HG03354 (cell line): ENCODE data around the gene CHDH.

Source experiments
- ATAC-seq: cut with Tn5 transposase; IDR thresholded peaks from one replicate; pipeline ENCODE4 v1.9.1; 2021; ENCODE audit warnings: mild to moderate bottlenecking; ENCODE audit not compliant: unreplicated experiment, poor library complexity, severe bottlenecking

Gene CHDH

DNA sequence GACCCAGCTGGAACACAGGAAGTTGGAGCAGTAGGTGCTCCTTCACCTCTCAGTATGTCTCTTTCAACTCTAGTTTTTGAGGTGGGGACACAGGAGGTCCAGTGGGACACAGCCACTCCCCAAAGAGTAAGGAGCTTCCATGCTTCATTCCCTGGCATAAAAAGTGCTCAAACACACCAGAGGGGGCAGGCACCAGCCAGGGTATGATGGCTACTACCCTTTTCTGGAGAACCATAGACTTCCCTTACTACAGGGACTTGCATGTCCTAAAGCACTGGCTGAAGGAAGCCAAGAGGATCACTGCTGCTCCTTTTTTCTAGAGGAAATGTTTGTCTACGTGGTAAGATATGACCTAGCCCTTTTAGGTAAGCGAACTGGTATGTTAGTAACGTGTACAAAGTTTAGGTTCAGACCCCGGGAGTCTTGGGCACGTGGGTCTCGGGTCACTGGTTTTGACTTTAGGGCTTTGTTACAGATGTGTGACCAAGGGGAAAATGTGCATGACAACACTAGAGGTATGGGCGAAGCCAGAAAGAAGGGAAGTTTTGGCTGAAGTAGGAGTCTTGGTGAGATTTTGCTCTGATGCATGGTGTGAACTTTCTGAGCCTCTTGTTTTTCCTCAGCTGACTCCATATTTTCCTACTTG is 12.0 kb upstream of the CHDH start:
- no peak for ATAC-seq

DNA sequence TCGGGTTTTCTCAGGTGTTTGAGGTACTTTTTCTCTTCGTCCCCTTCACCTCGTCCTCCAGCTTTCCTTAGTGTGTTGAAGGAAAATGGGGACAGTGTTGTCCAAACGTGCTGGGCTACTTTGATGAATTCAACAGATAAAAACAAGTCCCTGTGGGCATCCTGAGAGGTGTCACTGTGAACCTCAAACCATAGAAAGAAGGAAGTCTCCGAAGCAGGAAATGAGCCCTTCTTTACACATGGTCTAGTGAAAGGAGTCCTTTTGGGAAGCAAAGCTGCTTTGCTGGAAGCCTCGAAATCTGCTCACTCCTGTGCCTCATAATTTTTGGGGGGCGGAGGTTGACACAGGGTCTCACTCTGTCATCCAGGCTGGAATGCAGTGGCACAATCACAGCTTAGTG is 10.7 kb upstream of the CHDH start:
- ATAC-seq: peak; percentile 43

DNA sequence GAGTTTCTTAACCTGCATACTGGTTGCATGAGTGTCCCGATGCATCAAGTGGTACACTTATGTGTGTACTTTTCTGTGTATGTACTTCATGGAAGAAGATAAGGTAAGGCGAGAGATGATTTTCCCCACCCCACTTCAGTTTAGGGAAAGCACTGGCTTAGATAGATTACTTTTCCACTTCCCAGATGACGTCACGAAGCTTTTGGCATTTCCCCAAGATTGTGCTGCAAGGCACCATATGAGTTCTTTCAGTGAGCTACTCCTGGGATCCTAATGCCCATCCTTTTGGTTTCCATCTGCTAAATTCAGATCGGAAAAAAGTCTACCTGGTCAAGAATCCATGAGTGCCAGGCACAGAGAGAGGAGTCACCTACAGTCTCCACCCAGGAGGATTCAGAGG is 4.7 kb upstream of the CHDH start:
- ATAC-seq: no peak

DNA sequence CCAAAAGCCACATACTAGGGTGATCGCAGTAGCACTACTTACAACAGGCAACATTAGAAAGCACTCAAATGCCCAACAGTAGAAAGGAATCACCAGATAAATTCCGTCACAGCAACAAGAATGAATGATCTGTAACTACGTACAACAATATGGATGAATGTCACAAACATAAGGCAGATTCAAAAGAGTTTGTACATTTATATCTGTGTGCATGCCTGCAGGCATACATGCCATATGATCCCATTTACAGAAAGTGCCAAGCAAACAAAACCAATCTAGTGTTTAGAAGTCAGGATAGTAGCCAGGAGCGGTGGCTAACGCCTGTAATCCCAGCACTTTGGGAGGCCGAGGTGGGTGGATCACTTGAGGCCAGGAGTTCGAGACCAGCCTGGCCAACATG is 3.7 kb upstream of the CHDH start:
- ATAC-seq: no peak

DNA sequence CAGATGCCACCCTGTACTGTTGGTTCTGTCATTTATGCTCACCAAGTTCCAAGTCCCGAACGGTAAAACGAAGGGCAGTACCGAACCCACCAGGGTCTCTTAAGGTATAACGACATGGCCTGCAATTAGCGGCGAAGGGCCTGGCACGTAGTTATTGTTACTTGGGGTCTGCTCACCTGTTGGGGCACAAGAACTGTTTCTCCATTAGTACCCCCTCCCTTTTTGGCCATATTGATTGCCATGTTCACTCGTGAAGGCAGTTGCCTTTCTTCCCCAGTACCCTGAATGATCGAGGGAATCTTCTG is 584 bp upstream of the CHDH start:
- no peak for ATAC-seq

DNA sequence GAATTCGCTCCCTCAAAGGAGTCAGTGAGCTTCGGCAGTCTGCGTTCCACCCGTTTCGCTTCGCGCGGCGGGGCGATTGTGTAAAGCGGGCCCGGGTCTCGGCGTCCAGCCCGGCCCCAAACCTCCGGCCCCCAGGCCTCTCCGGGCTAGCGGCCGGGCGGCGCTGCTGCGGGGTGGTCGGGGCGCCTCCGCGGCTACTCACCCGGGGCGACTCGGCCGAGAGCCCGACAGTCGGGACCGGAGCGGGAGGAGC is 412 bp downstream of the CHDH start:
- ATAC-seq: no peak

DNA sequence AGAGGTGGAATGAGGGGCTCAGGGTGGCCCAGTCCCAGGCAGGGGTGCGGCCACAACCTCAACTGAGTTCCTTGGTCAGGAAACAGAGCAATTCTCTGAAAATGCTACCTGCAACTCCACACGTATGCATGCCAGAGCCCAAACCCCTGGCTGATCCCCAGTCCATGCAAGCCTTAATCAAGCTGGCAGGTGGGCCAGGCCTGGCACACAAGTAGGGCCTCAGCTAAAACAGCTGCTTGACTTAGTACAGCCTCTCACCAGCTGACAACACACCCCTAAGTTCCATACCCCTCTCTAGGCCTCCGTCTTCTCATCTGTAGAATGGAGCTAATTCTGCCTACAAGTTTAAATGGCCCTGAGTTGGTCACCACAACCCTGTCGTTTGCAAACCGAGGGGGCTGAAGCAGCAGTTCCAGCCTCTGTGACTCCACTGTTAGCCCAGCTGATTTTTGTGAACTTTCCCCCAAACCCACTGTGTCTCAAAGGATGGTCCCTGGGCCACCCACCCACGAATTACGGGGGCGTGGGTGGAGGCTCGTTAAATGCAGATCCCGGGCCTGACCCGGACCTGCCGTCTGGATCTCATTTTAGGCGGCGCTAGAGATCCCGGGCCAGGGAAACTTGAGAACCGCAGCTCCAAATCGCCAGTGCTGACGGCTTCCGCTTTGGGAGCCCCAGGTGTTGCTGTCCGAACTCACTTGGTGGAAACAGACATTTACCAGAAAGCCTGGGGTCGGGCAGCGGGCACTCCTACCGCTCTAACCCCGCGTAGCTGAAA is 927 bp downstream of the CHDH start:
- ATAC-seq: peak; percentile 32

DNA sequence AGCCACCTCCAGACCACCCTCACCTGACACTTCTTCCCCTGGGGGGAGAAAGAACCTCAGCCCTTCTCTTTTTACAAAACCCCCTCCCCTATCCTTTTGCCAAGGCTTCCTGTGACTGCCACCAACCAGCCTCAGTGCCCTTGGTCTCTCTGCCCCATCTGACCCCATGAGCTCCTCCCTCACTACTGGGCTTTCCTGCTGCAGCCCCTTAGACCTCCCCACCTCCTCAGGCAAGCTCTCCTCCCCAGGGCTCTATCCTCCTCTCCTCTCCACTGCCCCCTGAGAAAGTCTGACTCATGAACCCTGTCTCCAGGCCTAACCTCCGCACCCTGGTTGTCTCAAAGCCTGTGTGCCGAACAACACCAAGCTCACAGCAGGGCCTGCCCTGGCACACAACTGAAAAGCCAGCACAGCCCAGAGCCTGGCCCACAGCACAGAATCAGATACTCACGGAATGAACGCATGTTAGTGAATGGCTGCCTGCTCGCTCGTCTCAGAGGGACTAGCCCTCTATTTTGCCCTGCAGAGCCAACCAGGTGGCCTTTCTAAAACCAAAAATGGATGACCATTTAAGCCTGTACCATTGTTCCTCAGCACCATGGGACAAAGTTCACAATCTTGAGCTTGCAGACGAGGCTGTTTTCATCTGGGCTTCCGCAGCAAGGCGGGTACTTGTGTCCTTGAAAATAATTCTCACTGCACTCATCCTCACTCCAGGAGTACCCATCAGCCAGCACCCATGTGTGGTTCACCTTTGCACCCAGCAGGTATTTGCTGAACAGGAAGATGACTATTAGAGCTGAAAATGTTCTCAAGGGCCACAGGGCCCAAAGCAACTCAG is 1.7 kb downstream of the CHDH start:
- peak; percentile 2 for ATAC-seq

DNA sequence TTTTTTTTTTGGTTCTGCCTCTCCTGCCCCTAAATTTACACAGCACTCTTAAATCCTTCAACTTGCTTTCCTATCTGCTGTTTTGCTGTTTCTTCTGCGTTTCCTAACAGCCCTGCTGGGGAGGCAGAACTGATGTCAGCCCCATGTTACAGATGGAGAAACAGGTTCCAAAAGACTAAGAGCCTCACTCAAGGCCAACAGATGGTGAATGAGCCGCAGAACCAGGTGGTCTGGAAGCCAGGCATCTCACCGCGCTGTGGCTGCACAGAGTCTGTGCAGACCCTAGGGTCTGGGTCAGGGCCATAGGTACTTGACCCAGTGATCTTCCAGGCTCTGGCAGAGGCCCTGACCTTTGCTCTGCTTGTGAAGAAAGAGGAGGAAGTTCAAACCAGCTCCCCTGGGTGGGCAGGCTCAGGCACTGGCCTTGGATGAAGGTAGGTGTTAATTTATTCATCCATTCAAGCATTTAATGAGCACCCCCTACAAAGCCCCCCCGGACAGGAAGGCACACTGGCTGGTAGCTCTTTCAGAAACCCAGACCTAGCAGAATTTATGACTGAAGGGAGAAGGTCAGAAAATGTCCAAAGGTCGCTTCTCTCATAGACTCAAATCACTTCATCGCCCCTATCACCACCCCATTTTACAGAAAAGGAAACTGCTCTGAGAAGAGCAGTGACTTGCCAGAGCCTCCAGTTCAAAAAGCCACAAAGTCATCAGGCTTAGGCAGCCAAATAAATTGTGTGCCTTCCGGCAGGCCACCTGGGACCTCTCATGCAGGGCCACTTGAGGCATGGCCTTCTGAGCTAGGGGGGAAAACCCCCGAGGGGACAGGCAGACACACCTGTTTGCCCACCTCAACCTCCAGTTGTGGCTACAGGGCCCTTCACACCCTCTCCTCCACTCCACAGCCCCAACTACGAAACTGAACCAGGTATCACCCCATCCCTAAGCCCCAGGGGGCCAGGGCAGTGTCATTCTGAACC is 2.7 kb downstream of the CHDH start:
- peak; percentile 45 for ATAC-seq

DNA sequence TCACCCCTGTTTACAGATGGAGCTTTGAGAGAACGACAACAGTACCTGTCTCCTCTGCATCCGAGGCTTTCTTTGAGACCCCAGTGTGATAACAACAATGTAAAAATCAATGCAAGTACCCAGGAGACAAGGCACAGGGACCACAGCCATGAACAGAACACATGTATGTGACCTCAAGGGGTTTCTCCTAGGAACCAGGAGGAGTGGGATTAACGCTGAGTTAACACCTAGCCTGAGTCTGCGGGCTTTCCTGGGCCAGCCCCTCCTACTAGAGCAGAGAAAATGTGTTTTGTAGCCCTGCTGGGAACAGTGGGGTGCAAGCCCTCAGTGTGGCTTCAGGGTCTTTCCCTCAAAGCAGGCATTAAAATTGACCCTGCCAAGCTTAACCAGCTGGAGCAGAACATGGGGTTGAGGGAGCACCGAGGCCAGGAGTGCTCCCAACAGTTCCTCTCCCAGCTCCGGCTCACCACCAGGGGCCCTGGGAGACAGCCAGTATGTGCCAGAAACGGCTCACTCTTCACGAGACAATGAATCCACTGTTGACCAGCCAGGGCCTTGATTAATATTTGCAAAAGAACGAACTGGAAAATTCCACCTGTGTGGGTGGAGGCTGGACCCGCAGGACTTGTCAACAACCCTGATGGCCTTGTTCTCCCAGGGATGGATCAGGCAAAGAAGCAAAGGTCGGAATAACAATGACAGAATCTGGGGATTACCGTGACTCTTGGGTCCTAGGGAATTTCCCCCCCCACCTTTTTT is 3.6 kb downstream of the CHDH start:
- no peak for ATAC-seq

DNA sequence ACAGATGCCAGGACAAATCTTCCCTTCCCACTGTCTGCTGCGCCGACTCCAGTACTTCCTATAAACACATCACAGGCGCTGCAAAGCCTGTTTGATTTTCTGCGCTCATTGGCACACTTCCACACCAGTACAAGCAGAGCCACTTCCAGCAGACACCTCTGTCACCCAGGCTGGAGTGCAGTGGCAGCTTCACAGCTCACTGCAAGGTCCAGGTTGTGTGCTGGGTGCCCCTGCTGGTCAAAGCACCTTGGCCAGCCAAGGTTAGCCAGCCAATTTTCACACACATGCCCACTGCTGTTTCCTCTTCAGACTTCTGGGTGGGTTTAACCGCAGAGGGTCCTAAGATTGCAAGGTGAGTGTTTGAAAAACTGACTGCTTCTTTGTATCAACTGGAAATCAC is 4.9 kb downstream of the CHDH start:
- ATAC-seq: no peak

DNA sequence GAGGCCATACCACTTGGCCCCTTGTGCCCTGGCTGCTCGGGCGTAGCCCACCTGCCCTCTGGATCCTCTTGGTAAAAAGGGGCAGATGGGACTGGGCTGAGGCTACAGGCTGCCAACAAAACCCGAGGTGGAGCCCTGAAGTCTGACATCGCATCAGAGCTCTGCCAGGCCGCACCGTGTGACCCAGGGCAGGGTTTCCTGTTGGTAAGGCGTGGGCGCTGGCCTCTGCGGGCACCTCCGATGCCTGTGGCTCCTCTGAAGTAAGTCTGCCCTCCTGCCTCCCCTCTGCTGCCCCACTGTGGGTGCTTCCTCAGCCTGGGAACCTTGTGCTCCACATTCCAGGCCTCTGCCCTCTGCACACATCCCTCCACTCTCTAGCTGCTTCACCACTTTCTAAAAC is 8.9 kb downstream of the CHDH start:
- no peak for ATAC-seq

DNA sequence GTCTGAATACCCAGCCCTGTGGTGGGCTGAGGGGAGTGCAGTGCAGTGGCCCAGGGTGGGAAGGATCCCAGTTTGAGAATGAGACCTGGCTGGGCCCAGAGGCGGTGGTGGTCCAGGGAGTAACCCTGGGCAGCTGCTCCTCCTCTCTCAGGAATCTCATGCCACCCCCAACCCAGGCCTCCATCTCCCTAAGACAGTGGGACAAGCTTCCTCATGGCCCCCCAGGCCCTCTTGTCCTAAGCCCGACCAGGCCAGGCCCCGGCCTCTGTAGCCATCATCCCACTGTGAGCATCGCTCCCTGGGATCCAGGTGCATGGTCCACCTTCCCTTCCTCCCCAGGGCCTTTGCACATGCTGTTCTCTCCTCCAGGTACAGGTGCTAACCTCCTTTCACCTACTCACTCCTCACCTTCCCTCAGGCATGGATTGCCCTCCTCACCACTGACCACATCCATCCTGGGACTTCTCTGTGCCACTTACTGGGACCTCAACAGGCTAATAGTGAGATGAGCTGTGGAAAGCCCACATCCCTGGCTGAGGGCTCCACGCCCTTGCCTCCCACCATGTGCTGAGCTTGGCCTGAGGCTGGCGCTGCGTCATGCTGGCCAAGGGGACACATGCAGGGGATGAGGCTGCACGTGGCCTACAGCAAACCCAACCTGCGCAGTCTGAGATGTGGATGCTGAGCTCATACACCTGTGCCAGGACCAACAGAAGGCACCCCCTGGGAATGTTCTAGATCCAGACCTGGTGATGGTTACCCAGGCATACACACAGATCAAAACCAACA is 9.9 kb downstream of the CHDH start:
- ATAC-seq: no peak

DNA sequence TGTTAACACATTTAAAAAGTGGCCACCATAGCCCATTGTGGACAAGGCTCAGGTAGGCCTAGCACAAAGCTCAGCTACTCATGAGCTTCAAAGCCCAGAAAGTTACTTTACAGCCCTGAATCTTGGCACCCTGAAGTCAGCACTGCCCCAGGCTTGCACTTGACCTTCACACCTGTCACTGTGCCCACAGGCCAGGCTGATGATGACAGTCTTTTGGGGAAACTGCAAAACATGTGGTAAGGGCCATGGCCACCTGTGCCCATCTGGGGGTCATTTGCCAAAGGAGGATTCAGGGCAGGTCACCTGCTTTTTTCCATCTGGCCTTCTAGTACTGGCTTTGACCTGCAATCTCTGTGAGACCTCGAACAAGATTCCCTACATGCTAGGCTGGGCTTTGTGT is 11.0 kb downstream of the CHDH start:
- ATAC-seq: no peak

DNA sequence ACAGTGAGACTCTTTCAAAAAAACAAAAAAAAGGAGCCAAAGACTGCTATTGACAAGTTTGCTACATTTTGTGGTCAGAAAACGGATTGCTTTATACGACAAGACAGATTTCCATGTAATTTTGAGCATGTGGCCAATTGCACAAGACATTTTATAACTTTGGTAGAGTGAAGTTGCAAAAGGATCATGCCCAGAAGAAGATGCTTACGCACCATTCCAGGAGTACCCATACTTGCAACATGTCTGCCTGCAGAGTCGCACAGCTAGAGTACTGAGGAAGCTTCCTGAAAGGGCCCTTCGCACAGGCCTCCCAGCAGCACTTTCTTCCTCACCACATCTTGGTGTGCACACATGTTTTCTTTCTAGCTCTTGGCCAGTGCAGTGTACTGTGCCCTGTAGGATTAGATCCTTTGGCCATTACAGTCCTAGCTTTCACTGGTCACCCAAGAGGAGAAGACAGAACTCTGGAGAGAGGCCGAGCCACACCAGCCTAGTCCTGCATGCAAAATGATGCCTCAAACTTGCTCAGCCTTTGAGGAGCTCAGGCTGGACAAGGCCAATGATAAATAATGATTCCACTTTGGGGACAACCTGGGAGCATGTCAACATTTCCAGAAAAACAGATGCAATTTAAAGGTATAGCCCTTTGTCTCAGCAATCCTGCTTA is 11.7 kb downstream of the CHDH start:
- ATAC-seq: no peak

DNA sequence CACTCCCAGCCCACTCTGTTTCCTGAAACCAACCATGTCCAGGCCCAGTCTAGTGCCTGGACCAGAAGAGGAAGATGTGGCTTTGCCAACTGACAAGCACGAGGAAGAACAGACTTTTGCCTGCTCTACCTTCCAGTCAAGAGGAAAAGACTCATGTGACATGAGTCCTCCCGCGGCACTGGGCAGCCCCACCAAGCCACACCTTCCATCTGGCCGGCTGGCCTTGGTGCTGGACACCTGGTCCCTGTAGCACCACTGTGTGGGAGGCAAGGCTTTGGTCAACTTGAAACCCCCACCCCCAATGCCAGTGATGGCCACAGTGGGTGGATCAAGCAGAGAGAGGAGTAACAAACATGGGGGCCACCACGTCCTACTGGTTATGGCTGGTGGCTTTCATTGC is 12.5 kb downstream of the CHDH start:
- ATAC-seq: no peak

DNA sequence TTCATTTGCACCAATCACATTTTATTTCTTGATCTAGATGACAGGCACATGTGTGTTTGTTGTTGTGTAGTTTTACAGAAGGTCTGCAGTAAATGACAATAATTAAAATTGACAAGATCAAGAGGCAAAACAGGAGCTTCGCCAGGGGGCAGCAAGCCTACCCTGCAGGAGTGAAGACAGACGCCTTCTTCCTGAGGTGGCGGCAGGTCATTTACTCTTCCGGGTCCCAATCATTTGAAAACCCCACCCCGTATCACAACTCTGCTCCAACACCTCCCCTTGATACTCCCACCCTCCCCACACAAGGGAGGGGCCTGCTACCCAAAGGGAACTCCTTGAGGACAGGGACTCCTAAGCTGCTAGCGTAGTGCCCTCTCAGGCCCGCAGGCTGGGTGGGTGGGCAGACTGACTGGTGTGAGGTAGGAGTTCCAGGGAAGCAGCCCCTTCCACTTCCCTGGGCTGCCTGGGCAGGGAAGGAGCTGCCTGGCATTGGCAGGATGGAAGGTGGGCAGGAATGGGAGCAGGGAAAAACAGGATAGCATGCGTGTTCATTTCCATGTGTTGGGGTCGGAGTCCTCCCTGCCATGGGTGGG is 13.1 kb downstream of the CHDH start:
- no peak for ATAC-seq

DNA sequence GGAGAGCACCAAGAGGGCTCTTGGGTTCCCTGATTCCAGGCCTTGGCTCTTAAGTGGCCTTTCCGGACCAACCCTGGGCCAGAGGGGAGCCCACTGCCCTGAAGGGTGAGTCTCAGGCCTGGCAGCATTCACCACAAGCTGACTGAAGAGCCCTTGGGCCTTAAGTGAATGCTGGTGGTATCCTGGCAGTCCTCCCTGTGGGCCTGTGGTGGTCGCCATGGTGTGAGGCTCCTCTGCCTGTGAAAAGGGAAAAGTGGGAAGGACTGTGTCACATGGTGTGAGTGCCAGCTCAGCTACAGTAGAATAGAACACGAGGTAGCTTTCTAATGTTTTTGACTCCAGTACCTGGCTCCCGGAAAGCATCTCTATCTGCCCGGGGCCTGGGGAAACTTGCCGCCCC is 15.3 kb downstream of the CHDH start:
- no peak for ATAC-seq
